OCI-LY1 (cell line): Measurements from ENCODE around the gene EEF1E1.

Experiments
- H2AFZ ChIP-seq: fragments of 200-600 bp; sonication (generic), shearing (Covaris generic); 2 replicates; pipeline ENCODE4 v1.6.0; 2014; ENCODE audit warnings: antibody characterized with exemption, mild to moderate bottlenecking, low read length
- H3F3A ChIP-seq: fragments of 200-600 bp; sonication (generic), shearing (Covaris generic); 2 replicates; pipeline ENCODE4 v1.6.0; 2014; ENCODE audit warnings: mild to moderate bottlenecking, antibody characterized with exemption, low read length, moderate library complexity; ENCODE audit not compliant: insufficient read depth
- H3K27ac ChIP-seq: fragments of 200-600 bp; sonication (generic); 2 replicates; pipeline ENCODE4 v1.5.1; 2014; ENCODE audit warnings: low read length, mixed run types, mild to moderate bottlenecking, low read depth; ENCODE audit not compliant: poor library complexity, severe bottlenecking
- H3K27me3 ChIP-seq: fragments of 200-600 bp; sonication (generic); 2 replicates; pipeline ENCODE4 v1.6.0; 2014; ENCODE audit warnings: antibody characterized with exemption, mild to moderate bottlenecking, low read length, moderate library complexity; ENCODE audit not compliant: insufficient read depth
- H3K36me3 ChIP-seq: fragments of 200-600 bp; sonication (generic); 2 replicates; pipeline ENCODE4 v1.6.1; 2014; ENCODE audit warnings: mild to moderate bottlenecking, antibody characterized with exemption, low read length, moderate library complexity, mixed read lengths; ENCODE audit not compliant: insufficient read depth
- H3K4me1 ChIP-seq: fragments of 200-600 bp; sonication (generic); 2 replicates; pipeline ENCODE4 v1.5.1; 2014; ENCODE audit warnings: mild to moderate bottlenecking, low read length, moderate library complexity; ENCODE audit not compliant: insufficient read depth, severe bottlenecking
- H3K4me2 ChIP-seq: fragments of 200-600 bp; sonication (generic), shearing (Covaris generic); 2 replicates; pipeline ENCODE4 v1.6.1; 2014; ENCODE audit warnings: low read length
- H3K4me3 ChIP-seq: fragments of 200-600 bp; sonication (generic); 2 replicates; pipeline ENCODE4 v1.5.1; 2014; ENCODE audit warnings: low read length, low read depth, mild to moderate bottlenecking, mixed read lengths; ENCODE audit not compliant: poor library complexity, severe bottlenecking
- H3K79me2 ChIP-seq: fragments of 200-600 bp; shearing (Covaris generic); 2 replicates; pipeline ENCODE4 v1.6.1; 2016; ENCODE audit warnings: mixed run types, low read length, mixed read lengths; ENCODE audit not compliant: insufficient read depth
- H3K9ac ChIP-seq: fragments of 200-600 bp; sonication (generic), shearing (Covaris generic); 2 replicates; pipeline ENCODE4 v1.6.1; 2014; ENCODE audit warnings: mild to moderate bottlenecking, low read length, mixed read lengths
- H3K9me2 ChIP-seq: fragments of 200-600 bp; sonication (generic), shearing (Covaris generic); 2 replicates; pipeline ENCODE4 v1.6.1; 2014; ENCODE audit warnings: low read depth, mild to moderate bottlenecking, low read length, mixed read lengths
- H3K9me3 ChIP-seq: fragments of 200-600 bp; shearing (Covaris generic); 2 replicates; pipeline ENCODE4 v1.6.1; 2014; ENCODE audit warnings: low read length, mixed read lengths
- H4K20me1 ChIP-seq: fragments of 200-600 bp; sonication (generic), shearing (Covaris generic); 2 replicates; pipeline ENCODE4 v1.6.0; 2016; ENCODE audit warnings: mild to moderate bottlenecking, low read length; ENCODE audit not compliant: insufficient read depth
- EZH2 ChIP-seq: fragments of 200-600 bp; sonication (generic), shearing (Covaris generic); IDR thresholded peaks from 2 replicates; pipeline ENCODE4 v1.8.0; 2017; ENCODE audit warnings: borderline replicate concordance, mixed run types, mild to moderate bottlenecking, antibody characterized with exemption, low read length, moderate library complexity, mixed read lengths
- TF ChIP-seq, protein P1 (sequence below): fragments of 200-600 bp; sonication (generic), shearing (Covaris generic); IDR thresholded peaks from 2 replicates; pipeline ENCODE4 v1.5.1; 2017; ENCODE audit warnings: mild to moderate bottlenecking, antibody characterized with exemption, low read length, moderate library complexity, mixed read lengths

EEF1E1 gene

DNA sequence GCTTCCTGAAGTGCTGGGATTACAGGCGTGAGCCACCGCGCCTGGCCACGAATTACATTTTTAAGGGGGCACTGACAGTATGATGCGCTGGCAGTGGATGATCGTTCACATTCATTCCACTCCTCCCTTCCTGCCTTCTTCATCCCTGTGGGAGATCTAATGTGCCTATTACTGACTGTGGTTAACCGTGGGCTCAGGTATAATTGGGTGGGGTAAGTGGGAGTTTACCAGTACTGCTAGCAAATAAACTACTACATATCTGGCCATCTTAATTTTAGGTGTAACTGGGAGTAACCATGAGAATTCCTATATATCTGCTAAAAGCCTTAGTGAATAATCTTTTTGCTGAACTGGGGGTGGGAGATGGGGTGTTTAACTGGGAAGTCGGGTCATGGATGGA is 31.6 kb downstream of the EEF1E1 start:
- H3K4me1 ChIP-seq: peaks cover 3% of the 10 kb centered on the region
- no peaks in the 10 kb centered on the region for H3K9me3 ChIP-seq
- H3F3A ChIP-seq: 0 out of 2 replicates have a peak, but pooled peaks cover 2% of the 10 kb centered on the region
- H3K9ac ChIP-seq: no peak overlapping the region
- H2AFZ ChIP-seq: no peak overlapping the region
- H3K36me3 ChIP-seq: no peaks in the 10 kb centered on the region
- no peak overlapping the region for H3K4me3 ChIP-seq
- no peaks in the 10 kb centered on the region for H4K20me1 ChIP-seq
- no peaks in the 10 kb centered on the region for H3K9me2 ChIP-seq
- H3K27ac ChIP-seq: no peak overlapping the region
- TF ChIP-seq, protein P1, sequence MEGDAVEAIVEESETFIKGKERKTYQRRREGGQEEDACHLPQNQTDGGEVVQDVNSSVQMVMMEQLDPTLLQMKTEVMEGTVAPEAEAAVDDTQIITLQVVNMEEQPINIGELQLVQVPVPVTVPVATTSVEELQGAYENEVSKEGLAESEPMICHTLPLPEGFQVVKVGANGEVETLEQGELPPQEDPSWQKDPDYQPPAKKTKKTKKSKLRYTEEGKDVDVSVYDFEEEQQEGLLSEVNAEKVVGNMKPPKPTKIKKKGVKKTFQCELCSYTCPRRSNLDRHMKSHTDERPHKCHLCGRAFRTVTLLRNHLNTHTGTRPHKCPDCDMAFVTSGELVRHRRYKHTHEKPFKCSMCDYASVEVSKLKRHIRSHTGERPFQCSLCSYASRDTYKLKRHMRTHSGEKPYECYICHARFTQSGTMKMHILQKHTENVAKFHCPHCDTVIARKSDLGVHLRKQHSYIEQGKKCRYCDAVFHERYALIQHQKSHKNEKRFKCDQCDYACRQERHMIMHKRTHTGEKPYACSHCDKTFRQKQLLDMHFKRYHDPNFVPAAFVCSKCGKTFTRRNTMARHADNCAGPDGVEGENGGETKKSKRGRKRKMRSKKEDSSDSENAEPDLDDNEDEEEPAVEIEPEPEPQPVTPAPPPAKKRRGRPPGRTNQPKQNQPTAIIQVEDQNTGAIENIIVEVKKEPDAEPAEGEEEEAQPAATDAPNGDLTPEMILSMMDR: no peak
- no peak for TF ChIP-seq EZH2
- no peaks in the 10 kb centered on the region for H3K79me2 ChIP-seq
- H3K27me3 ChIP-seq: no peaks in the 10 kb centered on the region
- no peak overlapping the region for H3K4me2 ChIP-seq

DNA sequence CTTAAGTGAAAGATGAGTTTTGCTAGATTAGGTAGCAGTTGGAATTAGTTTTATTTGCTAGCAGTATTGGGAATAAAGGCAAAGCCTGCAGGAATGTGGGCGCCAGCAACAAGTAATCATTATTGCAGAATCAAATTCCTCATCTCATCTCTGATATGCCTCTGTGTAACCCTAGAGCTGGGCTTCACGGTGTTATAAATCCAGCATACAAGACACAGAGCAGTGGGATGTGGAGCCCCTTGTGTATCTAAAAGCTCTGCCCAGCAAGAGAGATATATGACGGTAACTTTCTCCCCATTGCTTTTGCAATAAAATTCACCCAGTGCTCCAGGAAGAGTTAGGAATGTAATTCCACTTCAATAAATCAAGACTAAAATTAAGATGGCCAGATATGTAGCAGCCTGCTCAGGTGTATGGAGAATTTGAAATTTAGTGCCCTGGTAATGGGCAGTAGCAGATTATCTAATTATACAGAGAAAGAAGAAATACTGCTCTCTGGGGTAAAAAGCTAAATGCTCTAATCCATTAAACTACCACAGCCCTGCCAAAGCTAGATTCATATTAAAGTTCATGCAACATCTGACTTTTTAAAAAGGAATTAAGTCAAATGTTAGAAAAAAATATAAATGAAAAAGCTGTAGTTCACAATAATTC is 32.6 kb downstream of the EEF1E1 start:
- no peaks in the 10 kb centered on the region for H4K20me1 ChIP-seq
- no peak overlapping the region for H3K27ac ChIP-seq
- H3F3A ChIP-seq: 0 out of 2 replicates have a peak, but pooled peaks cover 2% of the 10 kb centered on the region
- no peaks in the 10 kb centered on the region for H3K27me3 ChIP-seq
- H3K9me3 ChIP-seq: no peaks in the 10 kb centered on the region
- H3K9ac ChIP-seq: no peak overlapping the region
- H3K4me2 ChIP-seq: no peak overlapping the region
- H2AFZ ChIP-seq: no peak overlapping the region
- TF ChIP-seq, protein P1: no peak
- no peak for TF ChIP-seq EZH2
- no peaks in the 10 kb centered on the region for H3K79me2 ChIP-seq
- no peaks in the 10 kb centered on the region for H3K9me2 ChIP-seq
- H3K4me3 ChIP-seq: no peak overlapping the region
- H3K4me1 ChIP-seq: peaks cover 13% of the 10 kb centered on the region
- H3K36me3 ChIP-seq: no peaks in the 10 kb centered on the region

DNA sequence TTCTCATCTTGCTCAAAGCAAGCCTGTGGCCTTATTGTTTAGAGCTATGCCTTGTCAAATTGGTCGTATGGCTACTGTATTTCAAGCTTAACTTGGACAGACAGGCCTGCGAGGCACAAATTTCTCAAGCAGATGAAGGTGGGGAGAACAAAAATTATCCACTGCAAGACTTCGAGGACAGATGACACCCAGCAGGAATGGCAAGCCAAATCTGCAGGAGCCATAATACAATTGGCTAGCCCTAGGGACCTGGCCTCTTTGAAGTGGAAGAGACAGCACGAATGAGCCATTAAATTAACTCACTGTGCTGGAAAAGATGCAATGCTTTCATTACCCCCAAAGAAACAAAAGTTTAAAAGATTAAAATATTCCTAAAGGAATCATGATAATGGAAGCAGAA is 33.2 kb downstream of the EEF1E1 start:
- no peak overlapping the region for H2AFZ ChIP-seq
- no peak overlapping the region for H3K27ac ChIP-seq
- H3K4me2 ChIP-seq: no peak overlapping the region
- no peak overlapping the region for H3K4me3 ChIP-seq
- 0 out of 2 replicates have a peak, but pooled peaks cover 2% of the 10 kb centered on the region for H3F3A ChIP-seq
- H3K27me3 ChIP-seq: no peaks in the 10 kb centered on the region
- peaks cover 17% of the 10 kb centered on the region for H3K4me1 ChIP-seq
- H3K79me2 ChIP-seq: no peaks in the 10 kb centered on the region
- H3K9me2 ChIP-seq: no peaks in the 10 kb centered on the region
- no peaks in the 10 kb centered on the region for H4K20me1 ChIP-seq
- H3K36me3 ChIP-seq: no peaks in the 10 kb centered on the region
- no peak overlapping the region for H3K9ac ChIP-seq
- TF ChIP-seq, protein P1: no peak
- no peak for TF ChIP-seq EZH2
- no peaks in the 10 kb centered on the region for H3K9me3 ChIP-seq
